Keratinocyte (primary cell): ENCODE results near the gene SMIM11. TPM values are rescaled to one million over a fixed set of nuclear protein-coding genes. Genes with fewer than 3 reads are reported as not detected.

Experiments used
- DNase-seq: peaks from one replicate; pipeline ENCODE4 v3.0.0-alpha.2; 2011; ENCODE audit warnings: low read depth, missing footprints, low spot score
- FAIRE-seq: peaks from 2 replicates; lab custom pipeline; 2011; peaks lifted over from hg19 to GRCh38; lab: Jason Lieb, UNC
- H2AFZ ChIP-seq: 2 replicates; pipeline ENCODE4 v1.6.0; 2012; ENCODE audit warnings: low read length, control low read depth, inconsistent platforms; ENCODE audit not compliant: control insufficient read depth
- H3K27ac ChIP-seq: 2 replicates; pipeline ENCODE4 v1.5.1; 2011; ENCODE audit warnings: low read length; ENCODE audit not compliant: control insufficient read depth, insufficient read depth
- H3K27me3 ChIP-seq: 3 replicates; pipeline ENCODE4 v1.6.0; 2011; ENCODE audit warnings: low read length; ENCODE audit not compliant: control insufficient read depth, insufficient read depth; ENCODE audit errors: extremely low read depth
- H3K36me3 ChIP-seq, 2 experiments: 2 replicates in 1 of 2; 3 replicates in 1 of 2; pipeline ENCODE4 v1.5.1; 2011; ENCODE audit warnings: low read length in 2 of 2, mild to moderate bottlenecking in 1 of 2; ENCODE audit not compliant: control insufficient read depth in 2 of 2, insufficient read depth in 2 of 2; ENCODE audit errors: extremely low read depth in 1 of 2
- H3K4me1 ChIP-seq: 3 replicates; pipeline ENCODE4 v1.5.1; 2011; ENCODE audit warnings: low read length; ENCODE audit not compliant: control insufficient read depth, insufficient read depth; ENCODE audit errors: extremely low read depth
- H3K4me2 ChIP-seq: 3 replicates; pipeline ENCODE4 v1.6.0; 2011; ENCODE audit warnings: low read depth, low read length; ENCODE audit not compliant: control insufficient read depth, insufficient read depth; ENCODE audit errors: extremely low read depth
- H3K4me3 ChIP-seq, 3 experiments: fragments of 200-600 bp in 1 of 3; sonication (generic) in 1 of 3; 2 replicates in 2 of 3; 3 replicates in 1 of 3; pipeline ENCODE4 v1.5.1; 2011 to 2016; ENCODE audit warnings: low read length in 3 of 3, mild to moderate bottlenecking in 3 of 3, control low read depth in 2 of 3, inconsistent platforms in 1 of 3, low read depth in 1 of 3, mixed read lengths in 1 of 3, mixed run types in 1 of 3, moderate library complexity in 1 of 3; ENCODE audit not compliant: control insufficient read depth in 2 of 3, insufficient read depth in 2 of 3; ENCODE audit errors: extremely low read depth in 1 of 3
- H3K79me2 ChIP-seq: 2 replicates; pipeline ENCODE4 v1.6.0; 2012; ENCODE audit warnings: low read length; ENCODE audit not compliant: control insufficient read depth, insufficient read depth
- H3K9ac ChIP-seq: 3 replicates; pipeline ENCODE4 v1.6.0; 2011; ENCODE audit warnings: low read length; ENCODE audit not compliant: control insufficient read depth, insufficient read depth; ENCODE audit errors: extremely low read depth
- H3K9me1 ChIP-seq: 3 replicates; pipeline ENCODE4 v1.6.0; 2011; ENCODE audit warnings: low read length; ENCODE audit not compliant: control insufficient read depth, insufficient read depth; ENCODE audit errors: extremely low read depth
- H3K9me3 ChIP-seq: 2 replicates; pipeline ENCODE4 v1.5.1; 2012; ENCODE audit warnings: low read depth, low read length; ENCODE audit not compliant: control insufficient read depth
- H4K20me1 ChIP-seq: 3 replicates; pipeline ENCODE4 v1.6.0; 2011; ENCODE audit warnings: low read length; ENCODE audit not compliant: control insufficient read depth, insufficient read depth; ENCODE audit errors: extremely low read depth
- EZH2 ChIP-seq: IDR thresholded peaks from one replicate; pipeline ENCODE4 v1.6.1; 2012; ENCODE audit warnings: inconsistent platforms, mild to moderate bottlenecking, low read length, moderate library complexity
- dilution Hi-C: fragments of 300-500 bp; cut with MboI; formaldehyde crosslinking; loops from one replicate; pipeline ENCODE4 v1.7.0; 2020; ENCODE audit warnings: low sequenced_read_pairs; ENCODE audit not compliant: extremely low pct_ligation_motif_present
- polyA plus RNA-seq, 5 experiments: library from polyadenylated mRNA; depleted of rRNA in 3 of 5; stranded (reverse) in 3 of 5; stranded (forward) in 1 of 5; unstranded in 1 of 5; fragments of >200 nt; gene quantifications; 1 replicate in 1 of 5; 2 replicates in 3 of 5; 3 replicates in 1 of 5; pipeline versions ENCODE4 v1.2.1 to v1.2.3, GENCODE V29; 2011 to 2012; ENCODE audit warnings: missing spikeins in 2 of 5, low read depth in 1 of 5, low replicate concordance in 1 of 5
- TF ChIP-seq, protein P1 (sequence below), 3 experiments: IDR thresholded peaks in 1 of 3; conservative IDR thresholded peaks in 1 of 3; optimal IDR thresholded peaks in 1 of 3; 2 replicates in 2 of 3; 3 replicates in 1 of 3; pipeline versions ENCODE3 to v1.5.1; 2011; ENCODE audit warnings: low read length in 3 of 3, mild to moderate bottlenecking in 3 of 3, moderate library complexity in 2 of 3, control low read depth in 1 of 3, inconsistent platforms in 1 of 3; ENCODE audit not compliant: insufficient read depth in 2 of 3; ENCODE audit errors: extremely low read depth in 1 of 3

Gene SMIM11
- polyA plus RNA-seq, 1 donor (not counting 4 experiments of a cell fraction or from before 2014, with no cell fraction given) = 2.7 TPM

DNA sequence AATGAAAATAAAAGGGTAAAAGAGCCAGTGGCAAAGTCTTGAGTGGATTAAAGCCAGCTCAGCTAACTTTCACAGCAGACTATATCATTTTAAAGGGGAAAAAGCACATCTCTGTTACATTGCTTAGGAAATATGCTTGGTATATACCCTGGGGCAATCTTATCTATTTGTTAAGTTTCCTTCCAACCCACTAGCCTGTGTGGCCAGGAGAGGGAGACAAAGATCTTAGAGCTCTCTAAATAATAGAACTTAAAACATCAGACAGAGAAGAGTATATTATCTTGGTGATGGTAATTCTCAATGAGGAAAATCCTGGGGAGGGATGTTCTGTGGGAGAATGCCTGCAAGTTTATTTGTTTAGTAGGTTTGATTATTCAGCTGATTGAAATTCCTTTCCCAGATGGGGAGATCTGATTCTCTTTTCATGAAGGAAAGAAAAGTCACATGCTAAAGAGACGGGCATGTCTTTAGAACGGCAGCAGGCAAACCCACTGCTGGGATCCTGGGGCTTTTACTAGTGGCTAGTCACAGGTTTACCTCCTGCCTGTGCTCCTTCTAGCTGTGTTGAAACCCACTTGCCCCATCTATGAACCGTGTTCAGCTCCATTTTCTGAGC lies 7.9 kb upstream of the SMIM11 start:
- Histone ChIP-seq H3K4me2 (no peak overlapping the region), H3K79me2 (no peaks in the 10 kb centered on the region), H3K4me1 (peaks cover 4% of the 10 kb centered on the region), H3K9ac (no peak overlapping the region), H3K9me1 (no peaks in the 10 kb centered on the region), H3K9me3 (no peaks in the 10 kb centered on the region), H3K4me3 (no peak overlapping the region), H2AFZ (no peak overlapping the region), H4K20me1 (no peaks in the 10 kb centered on the region), H3K27ac (no peak overlapping the region), H3K36me3 (no peaks in the 10 kb centered on the region), H3K27me3 (no peaks in the 10 kb centered on the region)
- FAIRE-seq (peak; percentile 39), DNase-seq (peak; percentile 38)
- dilution Hi-C loops = no loop called here
- TF ChIP-seq, protein P1, sequence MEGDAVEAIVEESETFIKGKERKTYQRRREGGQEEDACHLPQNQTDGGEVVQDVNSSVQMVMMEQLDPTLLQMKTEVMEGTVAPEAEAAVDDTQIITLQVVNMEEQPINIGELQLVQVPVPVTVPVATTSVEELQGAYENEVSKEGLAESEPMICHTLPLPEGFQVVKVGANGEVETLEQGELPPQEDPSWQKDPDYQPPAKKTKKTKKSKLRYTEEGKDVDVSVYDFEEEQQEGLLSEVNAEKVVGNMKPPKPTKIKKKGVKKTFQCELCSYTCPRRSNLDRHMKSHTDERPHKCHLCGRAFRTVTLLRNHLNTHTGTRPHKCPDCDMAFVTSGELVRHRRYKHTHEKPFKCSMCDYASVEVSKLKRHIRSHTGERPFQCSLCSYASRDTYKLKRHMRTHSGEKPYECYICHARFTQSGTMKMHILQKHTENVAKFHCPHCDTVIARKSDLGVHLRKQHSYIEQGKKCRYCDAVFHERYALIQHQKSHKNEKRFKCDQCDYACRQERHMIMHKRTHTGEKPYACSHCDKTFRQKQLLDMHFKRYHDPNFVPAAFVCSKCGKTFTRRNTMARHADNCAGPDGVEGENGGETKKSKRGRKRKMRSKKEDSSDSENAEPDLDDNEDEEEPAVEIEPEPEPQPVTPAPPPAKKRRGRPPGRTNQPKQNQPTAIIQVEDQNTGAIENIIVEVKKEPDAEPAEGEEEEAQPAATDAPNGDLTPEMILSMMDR (optimal IDR thresholded peaks at IDR 0.05 in 1 of 3, IDR thresholded peaks at IDR 0.05 in 1 of 3, conservative IDR thresholded peaks at IDR 0.05 in 1 of 3; ENCODE audit: extremely low read depth in 1 of 3, insufficient read depth in 2 of 3, low read length in 3 of 3) = peak in 2 of 3 experiments; percentile 68 to 70
- no peak for TF ChIP-seq EZH2

DNA sequence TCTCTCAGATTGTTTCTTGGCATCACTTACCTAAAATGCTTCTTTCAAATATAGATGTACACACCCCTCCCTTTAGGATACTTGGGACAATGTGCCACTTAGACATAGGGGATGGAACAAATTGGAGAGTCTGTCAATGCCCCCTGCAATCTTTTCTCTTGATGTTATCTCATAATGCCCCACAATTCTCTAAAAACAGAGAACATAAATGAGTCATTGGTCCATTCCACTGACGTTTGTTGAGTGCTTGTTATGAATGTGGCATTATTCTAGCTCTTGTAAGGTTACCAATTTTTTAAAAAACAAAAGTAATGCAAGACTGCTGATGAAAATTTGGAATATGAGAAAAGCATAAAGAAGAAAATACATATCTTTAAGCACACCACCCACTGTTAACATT lies 5.6 kb upstream of the SMIM11 start:
- H3K79me2 ChIP-seq = no peaks in the 10 kb centered on the region
- H4K20me1 ChIP-seq = no peaks in the 10 kb centered on the region
- peaks cover 4% of the 10 kb centered on the region for H3K4me1 ChIP-seq
- H3K4me2 ChIP-seq = no peak overlapping the region
- TF ChIP-seq EZH2 = no peak
- TF ChIP-seq, protein P1 (optimal IDR thresholded peaks at IDR 0.05 in 1 of 3, IDR thresholded peaks at IDR 0.05 in 1 of 3, conservative IDR thresholded peaks at IDR 0.05 in 1 of 3; ENCODE audit: extremely low read depth in 1 of 3, insufficient read depth in 2 of 3, low read length in 3 of 3) = no peak
- no peaks in the 10 kb centered on the region for H3K9me1 ChIP-seq
- no peaks in the 10 kb centered on the region for H3K9me3 ChIP-seq
- no peak overlapping the region for H3K9ac ChIP-seq
- no peak for FAIRE-seq
- no peak for DNase-seq
- H3K27me3 ChIP-seq = no peaks in the 10 kb centered on the region
- dilution Hi-C loops = no loop called here
- no peaks in the 10 kb centered on the region for H3K36me3 ChIP-seq
- H3K4me3 ChIP-seq = no peak overlapping the region
- no peak overlapping the region for H3K27ac ChIP-seq
- no peak overlapping the region for H2AFZ ChIP-seq
